AG09309 (cell line): ENCODE measurements around the gene TMED5.

Experiments
- DNase-seq: peaks from one replicate; pipeline ENCODE4 v3.0.0-alpha.2; 2010; ENCODE audit warnings: low read depth
- H3K4me3 ChIP-seq: 2 replicates; pipeline ENCODE4 v1.5.1; 2011; ENCODE audit warnings: mild to moderate bottlenecking, low read depth, low read length, moderate library complexity; ENCODE audit not compliant: control insufficient read depth
- TF ChIP-seq, protein P1 (sequence below): IDR thresholded peaks from 2 replicates; pipeline ENCODE4 v1.5.1; 2011; ENCODE audit warnings: mild to moderate bottlenecking, low read depth, low read length, inconsistent platforms; ENCODE audit not compliant: insufficient read depth, control insufficient read depth; ENCODE audit errors: missing control alignments

TMED5 gene

DNA sequence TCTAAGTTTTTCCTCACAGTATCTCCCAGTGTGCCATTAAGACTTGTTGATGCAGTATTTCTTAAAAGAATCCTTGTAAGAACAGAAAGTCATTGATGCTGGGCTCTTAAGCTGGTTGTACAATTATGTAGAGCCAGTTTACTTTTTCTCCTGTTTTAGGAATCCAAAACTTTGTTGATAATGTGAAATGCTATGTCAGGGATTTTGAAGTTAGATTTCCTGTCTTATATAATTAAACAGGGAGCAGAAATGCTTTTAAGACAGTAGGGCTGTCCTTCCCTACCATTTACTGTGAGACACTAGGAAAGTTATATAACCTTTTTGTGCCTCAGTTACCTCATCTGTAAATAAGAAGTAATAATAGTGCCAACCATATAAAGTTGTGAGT is 26.3 kb upstream of the TMED5 start:
- H3K4me3 ChIP-seq: no peak overlapping the region
- TF ChIP-seq, protein P1, sequence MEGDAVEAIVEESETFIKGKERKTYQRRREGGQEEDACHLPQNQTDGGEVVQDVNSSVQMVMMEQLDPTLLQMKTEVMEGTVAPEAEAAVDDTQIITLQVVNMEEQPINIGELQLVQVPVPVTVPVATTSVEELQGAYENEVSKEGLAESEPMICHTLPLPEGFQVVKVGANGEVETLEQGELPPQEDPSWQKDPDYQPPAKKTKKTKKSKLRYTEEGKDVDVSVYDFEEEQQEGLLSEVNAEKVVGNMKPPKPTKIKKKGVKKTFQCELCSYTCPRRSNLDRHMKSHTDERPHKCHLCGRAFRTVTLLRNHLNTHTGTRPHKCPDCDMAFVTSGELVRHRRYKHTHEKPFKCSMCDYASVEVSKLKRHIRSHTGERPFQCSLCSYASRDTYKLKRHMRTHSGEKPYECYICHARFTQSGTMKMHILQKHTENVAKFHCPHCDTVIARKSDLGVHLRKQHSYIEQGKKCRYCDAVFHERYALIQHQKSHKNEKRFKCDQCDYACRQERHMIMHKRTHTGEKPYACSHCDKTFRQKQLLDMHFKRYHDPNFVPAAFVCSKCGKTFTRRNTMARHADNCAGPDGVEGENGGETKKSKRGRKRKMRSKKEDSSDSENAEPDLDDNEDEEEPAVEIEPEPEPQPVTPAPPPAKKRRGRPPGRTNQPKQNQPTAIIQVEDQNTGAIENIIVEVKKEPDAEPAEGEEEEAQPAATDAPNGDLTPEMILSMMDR: no peak
- DNase-seq: no peak

DNA sequence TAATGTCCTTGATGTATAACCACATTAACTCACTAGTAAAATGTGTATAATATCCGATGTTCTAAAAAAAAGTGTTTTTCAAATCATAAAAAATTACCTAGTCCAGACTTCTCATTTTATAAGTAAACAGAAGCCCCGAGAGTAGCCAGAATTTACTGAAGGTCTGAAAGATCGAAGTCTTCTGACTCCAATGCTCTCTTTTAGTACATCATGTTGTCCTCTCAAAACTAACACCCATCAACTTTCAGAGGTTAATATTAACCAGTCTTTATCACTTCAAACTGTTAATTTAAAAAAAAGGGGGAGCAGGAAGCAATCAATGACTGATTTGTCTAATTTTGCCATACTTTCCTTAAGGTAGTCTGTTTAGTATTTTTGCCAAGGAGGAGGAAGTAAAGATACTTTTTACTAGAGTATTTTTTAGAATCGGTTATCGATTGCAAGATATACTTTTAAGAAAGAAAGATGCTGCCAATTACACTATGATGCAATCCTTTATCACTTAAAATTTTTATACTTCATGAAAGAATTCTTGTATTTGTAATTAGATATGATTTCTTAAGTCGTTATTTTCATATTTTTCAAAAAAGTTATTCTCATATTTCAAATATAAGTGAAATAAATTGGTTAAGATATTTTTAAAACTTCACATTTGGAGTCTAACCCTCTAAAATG is 25.8 kb upstream of the TMED5 start:
- no peak for DNase-seq
- TF ChIP-seq, protein P1: no peak
- no peak overlapping the region for H3K4me3 ChIP-seq

DNA sequence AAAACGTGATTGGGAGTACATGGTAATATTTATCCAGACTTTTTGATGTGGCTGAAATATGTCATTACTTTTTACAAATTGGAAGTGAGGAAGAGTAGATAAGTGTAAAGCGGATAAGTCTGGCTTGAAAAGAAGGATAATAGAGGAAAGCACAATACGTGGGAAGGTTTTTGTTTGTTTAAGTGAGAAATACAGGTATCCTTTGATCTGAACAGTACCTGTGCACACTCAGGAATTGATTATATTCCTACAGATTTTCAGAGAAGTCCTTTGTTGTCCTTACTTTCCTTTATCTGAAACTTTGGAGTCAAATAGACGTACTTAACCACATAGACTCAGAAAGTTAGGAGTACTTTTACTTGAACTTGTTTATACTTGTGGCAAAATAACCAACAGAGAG is 20.5 kb upstream of the TMED5 start:
- TF ChIP-seq, protein P1: no peak
- no peak for DNase-seq
- H3K4me3 ChIP-seq: no peak overlapping the region

DNA sequence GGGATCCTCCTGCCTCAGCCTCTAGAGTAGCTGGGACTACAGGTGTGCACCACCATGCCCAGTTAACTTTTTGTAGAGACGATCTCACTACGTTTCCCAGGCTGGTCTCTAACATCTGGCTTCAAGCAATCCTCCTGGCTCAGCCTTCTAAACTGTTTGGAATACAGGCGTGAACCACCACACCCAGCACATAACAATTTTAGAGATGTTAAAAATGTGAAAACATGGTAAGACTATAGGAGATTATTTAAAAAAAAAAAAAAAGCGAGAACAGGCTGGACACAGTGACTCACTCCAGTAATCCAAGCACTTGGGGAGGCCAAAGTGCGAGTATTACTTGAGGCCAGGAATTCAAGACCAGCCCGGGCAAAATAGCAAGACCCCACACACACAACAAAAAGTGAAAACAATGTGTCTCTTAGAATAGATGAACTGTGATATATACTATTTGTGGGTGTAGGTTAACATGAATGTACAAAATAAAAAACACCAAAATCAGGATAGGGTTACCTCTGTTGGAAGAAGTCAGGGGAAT is 19.9 kb upstream of the TMED5 start:
- no peak for DNase-seq
- H3K4me3 ChIP-seq: no peak overlapping the region
- TF ChIP-seq, protein P1: no peak

DNA sequence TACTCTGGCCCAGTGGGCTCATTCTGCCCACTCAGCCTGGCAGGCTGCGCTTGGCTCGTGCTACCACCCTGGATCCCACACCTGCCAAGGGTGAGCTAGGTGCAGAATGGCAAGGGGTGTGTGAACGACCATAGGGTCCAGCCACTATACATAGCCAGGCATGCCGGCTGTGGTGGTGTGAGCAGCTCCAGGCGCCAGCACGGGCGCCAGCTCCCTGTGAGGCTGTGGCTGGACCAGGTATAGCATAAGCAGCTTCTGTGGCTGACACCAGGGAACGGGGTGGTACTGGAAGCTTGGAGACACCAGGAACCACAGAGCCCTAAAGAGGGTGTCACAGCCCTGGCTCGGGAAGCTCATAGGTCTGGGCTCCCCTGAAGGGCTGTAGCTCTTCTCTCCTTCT is 18.9 kb upstream of the TMED5 start:
- H3K4me3 ChIP-seq: no peak overlapping the region
- TF ChIP-seq, protein P1: no peak
- DNase-seq: no peak

DNA sequence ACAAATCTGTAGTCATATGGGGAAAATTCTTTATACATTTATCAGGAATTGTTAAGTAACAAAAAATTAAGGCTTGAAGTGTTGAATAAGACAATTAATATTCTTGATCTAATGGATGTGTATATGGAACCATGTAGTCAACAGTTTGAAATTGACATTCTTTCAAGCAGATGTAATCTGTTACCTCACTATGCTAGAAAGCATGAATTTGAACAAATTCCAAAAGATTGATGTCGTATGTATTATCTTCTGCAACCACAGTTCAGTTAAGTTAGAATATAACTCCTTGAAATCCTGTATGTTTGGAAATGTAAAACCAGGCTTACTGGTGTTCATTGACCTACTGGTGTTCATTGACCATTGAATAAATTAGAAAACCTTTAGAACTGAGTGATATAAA is 16.4 kb upstream of the TMED5 start:
- no peak overlapping the region for H3K4me3 ChIP-seq
- DNase-seq: no peak
- TF ChIP-seq, protein P1: no peak
